ENCODE measurements around the gene VDAC2.

VDAC2 gene

DNA sequence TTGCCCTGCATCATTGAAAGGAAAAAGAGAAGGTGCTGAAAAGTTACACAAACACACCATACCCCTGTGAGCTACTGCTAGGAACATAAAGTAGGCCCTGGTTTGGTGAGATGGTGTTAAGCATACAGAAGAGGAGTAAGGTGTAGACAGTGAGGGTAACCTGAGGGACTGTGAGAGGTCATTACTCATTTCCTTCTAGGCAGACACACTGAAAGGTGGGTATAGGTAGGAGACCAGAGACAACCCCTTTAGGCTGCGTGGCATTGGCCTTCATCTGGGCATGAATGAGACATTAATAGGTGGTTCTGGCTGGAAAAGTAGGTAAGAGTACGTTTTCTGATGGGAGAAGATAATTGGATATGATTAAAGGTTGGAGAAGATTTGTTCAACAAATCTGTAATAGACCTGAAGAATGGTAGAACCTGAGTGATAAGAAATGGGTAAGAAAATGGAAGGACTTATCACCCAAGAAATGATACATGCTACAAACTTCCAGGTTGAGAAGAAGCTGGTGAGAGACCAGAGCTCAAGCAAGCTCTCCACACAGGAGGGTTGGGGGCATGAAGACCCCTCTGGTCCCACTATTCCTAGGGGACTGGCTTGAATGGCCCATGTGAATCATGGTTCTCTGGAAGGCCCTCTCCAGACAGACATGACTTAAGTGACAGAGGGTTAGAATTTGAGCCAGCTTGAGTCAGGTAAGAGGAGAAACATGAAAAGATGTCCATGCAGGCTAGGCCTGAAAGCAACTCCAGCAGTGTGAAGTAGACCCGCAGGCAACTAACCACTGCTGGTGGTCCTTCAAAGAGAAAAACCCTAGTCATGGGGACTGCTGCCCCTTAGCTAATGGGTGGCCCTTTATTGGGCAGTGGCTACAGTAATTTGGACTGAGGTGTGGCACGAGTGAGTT, 21.3 kb downstream of the VDAC2 start:
- H3K36me3 ChIP-seq (ENCODE audit: control insufficient read depth, insufficient read depth, low read length, severe bottlenecking) = peaks cover 56% of the 10 kb centered on the region
- H3K27me3 ChIP-seq (replicated peaks; ENCODE audit: control insufficient read depth, insufficient read depth, low read length) = no peaks in the 10 kb centered on the region
- H3K9ac ChIP-seq (ENCODE audit: low read length) = no peak overlapping the region
- H3K4me1 ChIP-seq (ENCODE audit: control insufficient read depth, insufficient read depth, low read length) = peaks cover 44% of the 10 kb centered on the region
- H3K4me3 ChIP-seq (ENCODE audit: low read length) = no peak overlapping the region
- H3K9me3 ChIP-seq (ENCODE audit: control insufficient read depth, low read length) = no peaks in the 10 kb centered on the region
- DNase-seq (ENCODE audit: low read depth) = no peak

GRCh38 chr10:75233444-75234016, 22.9 kb downstream of the VDAC2 start:
- DNase-seq (ENCODE audit: low read depth) = no peak
- Histone ChIP-seq H3K9ac (ENCODE audit: low read length) (no peak overlapping the region), H3K27me3 (replicated peaks; ENCODE audit: control insufficient read depth, insufficient read depth, low read length) (no peaks in the 10 kb centered on the region), H3K4me3 (ENCODE audit: low read length) (no peak overlapping the region), H3K36me3 (ENCODE audit: control insufficient read depth, insufficient read depth, low read length, severe bottlenecking) (peaks cover 46% of the 10 kb centered on the region), H3K9me3 (ENCODE audit: control insufficient read depth, low read length) (no peaks in the 10 kb centered on the region), H3K4me1 (ENCODE audit: control insufficient read depth, insufficient read depth, low read length) (peaks cover 36% of the 10 kb centered on the region)

- peak overlapping the region; percentile 84 for H3K9ac ChIP-seq (ENCODE audit: low read length)
- peak overlapping the region; percentile 83 for H3K4me3 ChIP-seq (ENCODE audit: low read length)
- peak; percentile 93 for DNase-seq (ENCODE audit: low read depth)
- H3K27me3 ChIP-seq (replicated peaks; ENCODE audit: control insufficient read depth, insufficient read depth, low read length) = no peaks in the 10 kb centered on the region
- peaks cover 29% of the 10 kb centered on the region for H3K4me1 ChIP-seq (ENCODE audit: control insufficient read depth, insufficient read depth, low read length)
- H3K36me3 ChIP-seq (ENCODE audit: control insufficient read depth, insufficient read depth, low read length, severe bottlenecking) = peaks cover 40% of the 10 kb centered on the region
- H3K9me3 ChIP-seq (ENCODE audit: control insufficient read depth, low read length) = no peaks in the 10 kb centered on the region
Observed at GRCh38 chr10:75234017-75234682, 23.6 kb downstream of the VDAC2 start.

DNA sequence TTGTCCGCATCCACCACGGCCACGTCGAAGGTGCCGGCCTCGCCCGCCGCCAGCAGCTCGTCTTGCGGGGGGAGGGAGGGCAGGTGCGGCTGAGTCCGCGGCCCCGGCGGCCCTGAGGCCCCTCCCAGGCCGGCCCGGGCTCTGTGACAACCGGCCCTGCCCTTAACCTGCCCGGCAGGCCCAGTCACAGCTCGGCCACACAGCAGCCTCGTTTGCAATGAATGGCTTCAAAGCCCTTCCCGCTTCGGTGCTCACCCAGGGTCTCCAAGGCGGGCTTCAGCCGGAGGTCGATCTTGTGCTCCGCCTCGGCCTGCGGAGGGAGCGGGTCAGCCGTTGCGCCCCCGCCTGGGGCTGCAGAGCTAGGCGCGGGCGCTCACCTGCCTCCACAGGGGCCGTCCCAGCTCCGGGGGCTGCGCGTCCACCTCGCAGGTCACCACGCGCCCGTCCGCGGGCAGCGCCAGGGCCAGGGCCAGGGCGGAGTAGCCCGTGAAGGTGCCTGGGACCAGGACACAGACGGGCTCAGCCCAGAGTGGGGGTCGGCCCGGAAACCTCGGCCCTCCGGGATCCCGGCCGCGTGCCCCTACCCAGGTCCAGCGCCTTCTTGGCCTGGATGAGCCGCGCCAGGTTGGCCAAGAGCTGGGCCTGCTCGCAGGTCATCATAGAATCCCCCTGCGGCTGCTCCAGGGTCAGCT, 24.2 kb downstream of the VDAC2 start:
- Histone ChIP-seq H3K4me1 (ENCODE audit: control insufficient read depth, insufficient read depth, low read length) (peaks cover 23% of the 10 kb centered on the region), H3K9ac (ENCODE audit: low read length) (peak overlapping the region; percentile 84), H3K27me3 (replicated peaks; ENCODE audit: control insufficient read depth, insufficient read depth, low read length) (no peaks in the 10 kb centered on the region), H3K9me3 (ENCODE audit: control insufficient read depth, low read length) (no peaks in the 10 kb centered on the region), H3K4me3 (ENCODE audit: low read length) (peak overlapping the region; percentile 83), H3K36me3 (ENCODE audit: control insufficient read depth, insufficient read depth, low read length, severe bottlenecking) (peaks cover 34% of the 10 kb centered on the region)
- DNase-seq (ENCODE audit: low read depth) = no peak

- peak within 1 kb of the TSS; percentile 83 for H3K4me3 ChIP-seq (ENCODE audit: low read length)
- peak within 1 kb of the TSS; percentile 84 for H3K9ac ChIP-seq (ENCODE audit: low read length)
- DNase-seq (ENCODE audit: low read depth) = peak; percentile 95
- H3K36me3 ChIP-seq (ENCODE audit: control insufficient read depth, insufficient read depth, low read length, severe bottlenecking) = peaks cover 26% of the 10 kb centered on the region
- H3K27me3 ChIP-seq (replicated peaks; ENCODE audit: control insufficient read depth, insufficient read depth, low read length) = no peaks in the 10 kb centered on the region
- H3K9me3 ChIP-seq (ENCODE audit: control insufficient read depth, low read length) = no peaks in the 10 kb centered on the region
- H3K4me1 ChIP-seq (ENCODE audit: control insufficient read depth, insufficient read depth, low read length) = peaks cover 15% of the 10 kb centered on the region
Observed at GRCh38 chr10:75235375-75236177, 25.0 kb downstream of the VDAC2 start, which contains the start of gene COMTD1. TSS of gene COMTD1 (minus strand) at chr10:75235957. CDS start at chr10:75235928, 29 bp downstream.

- peaks cover 13% of the 10 kb centered on the region for H3K4me1 ChIP-seq (ENCODE audit: control insufficient read depth, insufficient read depth, low read length)
- no peaks in the 10 kb centered on the region for H3K27me3 ChIP-seq (replicated peaks; ENCODE audit: control insufficient read depth, insufficient read depth, low read length)
- peak overlapping the region; percentile 83 for H3K4me3 ChIP-seq (ENCODE audit: low read length)
- H3K9me3 ChIP-seq (ENCODE audit: control insufficient read depth, low read length) = no peaks in the 10 kb centered on the region
- H3K36me3 ChIP-seq (ENCODE audit: control insufficient read depth, insufficient read depth, low read length, severe bottlenecking) = peaks cover 20% of the 10 kb centered on the region
- H3K9ac ChIP-seq (ENCODE audit: low read length) = peak overlapping the region; percentile 84
- no peak for DNase-seq (ENCODE audit: low read depth)
Observed at GRCh38 chr10:75236178-75236825, 25.7 kb downstream of the VDAC2 start.

GRCh38 chr10:75238182-75239095, 27.8 kb downstream of the VDAC2 start:
- H3K4me3 ChIP-seq (ENCODE audit: low read length) = no peak overlapping the region
- peaks cover 13% of the 10 kb centered on the region for H3K4me1 ChIP-seq (ENCODE audit: control insufficient read depth, insufficient read depth, low read length)
- no peaks in the 10 kb centered on the region for H3K9me3 ChIP-seq (ENCODE audit: control insufficient read depth, low read length)
- no peak for DNase-seq (ENCODE audit: low read depth)
- H3K36me3 ChIP-seq (ENCODE audit: control insufficient read depth, insufficient read depth, low read length, severe bottlenecking) = no peaks in the 10 kb centered on the region
- no peak overlapping the region for H3K9ac ChIP-seq (ENCODE audit: low read length)
- peaks cover 2% of the 10 kb centered on the region for H3K27me3 ChIP-seq (replicated peaks; ENCODE audit: control insufficient read depth, insufficient read depth, low read length)

- Histone ChIP-seq H3K27me3 (replicated peaks; ENCODE audit: control insufficient read depth, insufficient read depth, low read length) (peaks cover 10% of the 10 kb centered on the region), H3K4me3 (ENCODE audit: low read length) (no peak overlapping the region), H3K4me1 (ENCODE audit: control insufficient read depth, insufficient read depth, low read length) (peaks cover 13% of the 10 kb centered on the region), H3K9ac (ENCODE audit: low read length) (no peak overlapping the region), H3K9me3 (ENCODE audit: control insufficient read depth, low read length) (peaks cover 3% of the 10 kb centered on the region), H3K36me3 (ENCODE audit: control insufficient read depth, insufficient read depth, low read length, severe bottlenecking) (no peaks in the 10 kb centered on the region)
- DNase-seq (ENCODE audit: low read depth) = no peak
Observed at GRCh38 chr10:75239096-75239790, 28.6 kb downstream of the VDAC2 start.
